Endodermal cell (in vitro differentiated cells): ENCODE results near the gene STAP2. TPM values are rescaled to one million over a fixed set of nuclear protein-coding genes. Genes with fewer than 3 reads are reported as not detected.
A peak's percentile ranks its signal among the peaks of the same experiment; 100 is the strongest.
"Not testable (repeated sequence)": the region's sequence is repeated elsewhere in the genome, so short reads cannot be mapped to it uniquely, and the experiment has no call there.

Experiments
- DNase-seq: peaks from one replicate; pipeline ENCODE4 v3.0.0-alpha.2; 2017
- H3K27ac ChIP-seq: 2 replicates; pipeline ENCODE4 v1.5.1; 2013; ENCODE audit warnings: mild to moderate bottlenecking, low read depth, low read length, moderate library complexity
- H3K27me3 ChIP-seq: 2 replicates; pipeline ENCODE4 v1.6.1; 2013; ENCODE audit warnings: mild to moderate bottlenecking, low read length, moderate library complexity; ENCODE audit not compliant: insufficient read depth, control insufficient read depth, poor library complexity, severe bottlenecking
- H3K36me3 ChIP-seq: 2 replicates; pipeline ENCODE4 v1.7.0; 2013; ENCODE audit warnings: mild to moderate bottlenecking, low read length, moderate library complexity; ENCODE audit not compliant: control insufficient read depth, insufficient read depth
- H3K4me1 ChIP-seq: one replicate; pipeline ENCODE4 v1.7.0; 2013; ENCODE audit warnings: low read length; ENCODE audit not compliant: control insufficient read depth, insufficient read depth
- H3K4me3 ChIP-seq: 2 replicates; pipeline ENCODE4 v1.5.1; 2013; ENCODE audit warnings: mild to moderate bottlenecking, low read length, moderate library complexity
- H3K9ac ChIP-seq: 2 replicates; pipeline ENCODE4 v1.6.1; 2013; ENCODE audit warnings: mild to moderate bottlenecking, low read length, moderate library complexity; ENCODE audit not compliant: poor library complexity, severe bottlenecking; ENCODE audit errors: extremely low read depth
- H3K9me3 ChIP-seq: 2 replicates; pipeline ENCODE4 v1.6.1; 2013; ENCODE audit warnings: mild to moderate bottlenecking, low read length, moderate library complexity; ENCODE audit not compliant: control insufficient read depth
- H3K27ac Mint-ChIP-seq: 2 replicates; pipeline ENCODE4 v1.8.0; 2020; ENCODE audit warnings: mixed read lengths
- H3K27me3 Mint-ChIP-seq: 2 replicates; pipeline ENCODE4 v1.8.0; 2021; ENCODE audit warnings: mild to moderate bottlenecking, mixed read lengths; ENCODE audit not compliant: insufficient read depth
- H3K36me3 Mint-ChIP-seq: 2 replicates; pipeline ENCODE4 v1.8.0; 2020; ENCODE audit warnings: low read depth, mixed read lengths
- H3K4me1 Mint-ChIP-seq: 2 replicates; pipeline ENCODE4 v1.8.0; 2020; ENCODE audit warnings: mixed read lengths
- H3K4me3 Mint-ChIP-seq: 2 replicates; pipeline ENCODE4 v1.8.0; 2020; ENCODE audit warnings: mild to moderate bottlenecking, moderate library complexity, mixed read lengths
- H3K9me3 Mint-ChIP-seq: 2 replicates; pipeline ENCODE4 v1.8.0; 2020; ENCODE audit warnings: mild to moderate bottlenecking, mixed read lengths
- CTCF ChIP-seq: fragments of 200-600 bp; sonication (generic); conservative IDR thresholded peaks from 2 replicates; pipeline ENCODE4 v1.5.0; 2021; ENCODE audit warnings: antibody characterized with exemption, mild to moderate bottlenecking
- WGBS, 2 experiments: methylation state at CpG; one replicate each; pipeline versions ENCODE4 v1.1.5 to v1.1.7; 2013; ENCODE audit warnings: missing lambda C conversion rate in 2 of 2, mixed read lengths in 1 of 2; ENCODE audit not compliant: insufficient coverage in 1 of 2, insufficient read length in 1 of 2; 5-methylcytosine and 5-hydroxymethylcytosine counted together
- total RNA-seq, 2 donors: library from RNA; stranded (reverse); fragmentation: NEBNext Ultra II Directional in 1 of 2; extraction: Animal tissue kit (Norgen Biotek cat#: 25700) in 1 of 2; gene quantifications; 2 replicates in 1 of 2; 3 replicates in 1 of 2; pipeline ENCODE4 v1.2.1, GENCODE V29; 2021

The STAP2 gene
- total RNA-seq, 2 donors from 2014 or later = 12.7 to 13.3 TPM

GRCh38 chr19:4350726-4351125 is 12.1 kb upstream of the STAP2 start:
- Mint-ChIP-seq H3K4me3 (no peak overlapping the region), H3K27ac (peak overlapping the region; percentile 17), H3K9me3 (no peaks in the 10 kb centered on the region), H3K4me1 (no peaks in the 10 kb centered on the region), H3K36me3 (peaks cover 47% of the 10 kb centered on the region), H3K27me3 (no peaks in the 10 kb centered on the region)
- WGBS, 2 experiments = 87 to 96% methylated on average over 5 to 9 of the region's 9 CpGs
- H3K4me3 ChIP-seq = no peak overlapping the region
- H3K27ac ChIP-seq = no peak overlapping the region
- no peaks in the 10 kb centered on the region for H3K4me1 ChIP-seq
- TF ChIP-seq CTCF = no peak
- no peak for DNase-seq
- no peaks in the 10 kb centered on the region for H3K9me3 ChIP-seq
- no peaks in the 10 kb centered on the region for H3K27me3 ChIP-seq
- peaks cover 60% of the 10 kb centered on the region for H3K36me3 ChIP-seq
- no peak overlapping the region for H3K9ac ChIP-seq

- peaks cover 52% of the 10 kb centered on the region for H3K36me3 Mint-ChIP-seq
- 86 to 90% methylated on average over 7 to 8 of the region's 8 CpGs for WGBS, 2 experiments
Measured at GRCh38 chr19:4350111-4350510, 11.5 kb upstream of the STAP2 start.

DNA sequence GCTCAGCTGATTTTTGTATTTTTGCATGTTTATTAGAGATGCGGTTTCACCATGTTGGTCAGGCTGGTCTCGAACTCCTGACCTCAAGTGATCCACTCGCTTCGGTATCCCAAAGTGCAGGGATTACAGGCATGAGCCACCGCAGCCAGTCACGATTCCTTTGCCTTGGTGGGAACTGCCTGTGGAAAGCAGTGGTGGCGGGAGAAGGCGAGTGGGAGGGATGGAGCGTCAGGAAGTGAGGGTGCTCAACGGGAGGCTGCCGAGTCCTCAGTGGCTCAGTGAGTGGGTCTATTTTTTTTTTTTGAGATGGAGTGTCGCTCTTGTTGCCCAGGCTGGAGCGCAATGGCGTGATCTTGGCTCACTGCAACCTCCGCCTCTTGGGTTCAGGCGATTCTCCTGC is 10.6 kb upstream of the STAP2 start:
- WGBS, 2 experiments = 96 to 97% methylated on average over 11 to 16 of the region's 16 CpGs
- peaks cover 58% of the 10 kb centered on the region for H3K36me3 ChIP-seq
- not testable (repeated sequence) for H3K27me3 Mint-ChIP-seq, H3K4me1 ChIP-seq, DNase-seq, H3K9me3 Mint-ChIP-seq, H3K9me3 ChIP-seq, H3K4me3 ChIP-seq, H3K27ac ChIP-seq, H3K4me1 Mint-ChIP-seq, H3K4me3 Mint-ChIP-seq, H3K27me3 ChIP-seq, H3K27ac Mint-ChIP-seq, H3K9ac ChIP-seq
- H3K36me3 Mint-ChIP-seq = peaks cover 52% of the 10 kb centered on the region

More at GRCh38 chr19:4350111-4350510, 11.5 kb upstream of the STAP2 start:
- Mint-ChIP-seq H3K4me3 (no peak overlapping the region), H3K9me3 (no peaks in the 10 kb centered on the region), H3K4me1 (no peaks in the 10 kb centered on the region), H3K27ac (no peak overlapping the region), H3K27me3 (no peaks in the 10 kb centered on the region)
- H3K4me1 ChIP-seq = no peaks in the 10 kb centered on the region
- DNase-seq = no peak
- no peaks in the 10 kb centered on the region for H3K9me3 ChIP-seq
- peaks cover 65% of the 10 kb centered on the region for H3K36me3 ChIP-seq
- H3K27ac ChIP-seq = no peak overlapping the region
- no peaks in the 10 kb centered on the region for H3K27me3 ChIP-seq
- no peak for TF ChIP-seq CTCF
- no peak overlapping the region for H3K4me3 ChIP-seq
- no peak overlapping the region for H3K9ac ChIP-seq

DNA sequence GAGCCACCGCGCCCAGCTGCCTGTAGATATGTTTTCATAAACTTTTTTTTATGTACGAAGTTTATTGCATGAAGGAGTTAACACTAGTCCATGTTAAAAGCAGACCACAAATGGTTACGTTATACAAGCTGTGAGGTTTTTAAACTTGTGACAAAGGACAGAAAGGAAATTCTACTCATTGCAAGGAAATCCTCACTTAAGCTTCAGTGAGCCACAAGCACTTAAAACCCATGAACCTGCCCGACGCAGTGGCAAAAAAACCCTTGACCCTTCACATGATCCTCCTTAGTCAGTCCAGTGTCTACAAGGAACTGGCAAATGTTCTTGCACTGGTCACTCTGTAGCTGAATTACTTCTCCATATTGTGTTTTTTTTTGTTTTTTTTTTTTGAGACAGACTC is 8.9 kb upstream of the STAP2 start:
- H3K4me1 ChIP-seq = peaks cover 5% of the 10 kb centered on the region
- H3K36me3 ChIP-seq = peaks cover 44% of the 10 kb centered on the region
- H3K4me3 ChIP-seq = no peak overlapping the region
- Mint-ChIP-seq H3K4me3 (no peak overlapping the region), H3K27ac (no peak overlapping the region), H3K36me3 (peaks cover 49% of the 10 kb centered on the region), H3K27me3 (no peaks in the 10 kb centered on the region), H3K4me1 (no peaks in the 10 kb centered on the region), H3K9me3 (no peaks in the 10 kb centered on the region)
- WGBS, 2 experiments = 97 to 99% methylated on average over 6 of the region's 6 CpGs
- DNase-seq = no peak
- H3K27me3 ChIP-seq = no peaks in the 10 kb centered on the region
- H3K9ac ChIP-seq = no peak overlapping the region
- no peak overlapping the region for H3K27ac ChIP-seq
- TF ChIP-seq CTCF = no peak
- no peaks in the 10 kb centered on the region for H3K9me3 ChIP-seq
